ENCODE results near the gene CADPS2.

CADPS2 gene

GRCh38 chr7:122532406-122533269, 353.6 kb downstream of the CADPS2 start:
- DNase-seq (ENCODE audit: low read depth in 2 of 2) = no peak

GRCh38 chr7:122528879-122529481, 357.3 kb downstream of the CADPS2 start:
- DNase-seq (ENCODE audit: low read depth in 2 of 2) = no peak

GRCh38 chr7:122525355-122525754, 360.9 kb downstream of the CADPS2 start:
- no peak for DNase-seq (ENCODE audit: low read depth in 2 of 2)

GRCh38 chr7:122521767-122522166, 364.5 kb downstream of the CADPS2 start:
- no peak for DNase-seq (ENCODE audit: low read depth in 2 of 2)

- no peak for DNase-seq (ENCODE audit: low read depth in 2 of 2)
Measured at GRCh38 chr7:122520971-122521555, 365.2 kb downstream of the CADPS2 start.

GRCh38 chr7:122518488-122518887, 367.8 kb downstream of the CADPS2 start:
- DNase-seq (ENCODE audit: low read depth in 2 of 2) = no peak

- no peak for DNase-seq (ENCODE audit: low read depth in 2 of 2)
Measured at GRCh38 chr7:122517576-122517975, 368.7 kb downstream of the CADPS2 start.

GRCh38 chr7:122515404-122515803, 370.9 kb downstream of the CADPS2 start:
- no peak for DNase-seq (ENCODE audit: low read depth in 2 of 2)

GRCh38 chr7:122511268-122511667, 375.0 kb downstream of the CADPS2 start:
- DNase-seq (ENCODE audit: low read depth in 2 of 2) = no peak

GRCh38 chr7:122507591-122507990, 378.7 kb downstream of the CADPS2 start:
- DNase-seq (ENCODE audit: low read depth in 2 of 2) = no peak

- DNase-seq (ENCODE audit: low read depth in 2 of 2) = no peak
Measured at GRCh38 chr7:122492007-122492406, 394.3 kb downstream of the CADPS2 start.

- no peak for DNase-seq (ENCODE audit: low read depth in 2 of 2)
Measured at GRCh38 chr7:122488241-122488640, 398.0 kb downstream of the CADPS2 start.

- DNase-seq (ENCODE audit: low read depth in 2 of 2) = no peak
Measured at GRCh38 chr7:122487131-122487530, 399.1 kb downstream of the CADPS2 start.

- no peak for DNase-seq (ENCODE audit: low read depth in 2 of 2)
Measured at GRCh38 chr7:122485856-122486255, 400.4 kb downstream of the CADPS2 start.

GRCh38 chr7:122482212-122482611, 404.0 kb downstream of the CADPS2 start:
- no peak for DNase-seq (ENCODE audit: low read depth in 2 of 2)

- DNase-seq (ENCODE audit: low read depth in 2 of 2) = no peak
Measured at GRCh38 chr7:122470859-122471258, 415.4 kb downstream of the CADPS2 start.

- DNase-seq (ENCODE audit: low read depth in 2 of 2) = no peak
Measured at GRCh38 chr7:122468945-122469344, 417.3 kb downstream of the CADPS2 start.

- DNase-seq (ENCODE audit: low read depth in 2 of 2) = no peak
Measured at GRCh38 chr7:122467661-122468449, 418.4 kb downstream of the CADPS2 start.

- no peak for DNase-seq (ENCODE audit: low read depth in 2 of 2)
Measured at GRCh38 chr7:122465296-122465695, 421.0 kb downstream of the CADPS2 start.

- DNase-seq (ENCODE audit: low read depth in 2 of 2) = no peak
Measured at GRCh38 chr7:122463631-122464030, 422.6 kb downstream of the CADPS2 start.

- no peak for DNase-seq (ENCODE audit: low read depth in 2 of 2)
Measured at GRCh38 chr7:122460936-122461335, 425.3 kb downstream of the CADPS2 start.

GRCh38 chr7:122457969-122458368, 428.3 kb downstream of the CADPS2 start:
- no peak for DNase-seq (ENCODE audit: low read depth in 2 of 2)

Measured in stimulated activated CD8-positive, alpha-beta memory T cell treated with anti-CD3 and anti-CD28 coated beads, Interleukin-2, amount 100 ng/mL, for 48 hours (primary cell).